Neural progenitor cell (in vitro differentiated cells): ENCODE data around the gene DAP. TPM values are rescaled to one million over a fixed set of nuclear protein-coding genes. Genes with fewer than 3 reads are reported as not detected.

ENCODE experiments used
- DNase-seq: peaks from one replicate; pipeline ENCODE4 v3.0.0-alpha.2; 2016; ENCODE audit warnings: low spot score
- H2AFZ ChIP-seq: fragments of 200-600 bp; sonication (generic); replicated peaks from 2 replicates; pipeline ENCODE4 v1.6.1; 2016; ENCODE audit warnings: antibody characterized with exemption
- H3F3A ChIP-seq: fragments of 200-600 bp; sonication (generic); 2 replicates; pipeline ENCODE4 v1.6.1; 2016; ENCODE audit warnings: antibody characterized with exemption, low read depth
- H3K27ac ChIP-seq: fragments of 200-600 bp; sonication (generic); 2 replicates; pipeline ENCODE4 v1.5.1; 2016; ENCODE audit warnings: mild to moderate bottlenecking
- H3K27me3 ChIP-seq: fragments of 200-600 bp; sonication (generic); 2 replicates; pipeline ENCODE4 v1.6.1; 2016; ENCODE audit warnings: mild to moderate bottlenecking, moderate library complexity
- H3K36me3 ChIP-seq: fragments of 200-600 bp; sonication (generic); 2 replicates; pipeline ENCODE4 v1.5.1; 2016
- H3K4me1 ChIP-seq: fragments of 200-600 bp; sonication (generic); 2 replicates; pipeline ENCODE4 v1.6.1; 2016; ENCODE audit warnings: mixed run types
- H3K4me2 ChIP-seq: fragments of 200-600 bp; sonication (generic); 2 replicates; pipeline ENCODE4 v1.6.1; 2016
- H3K4me3 ChIP-seq: fragments of 200-600 bp; sonication (generic); 2 replicates; pipeline ENCODE4 v1.5.1; 2016
- H3K79me2 ChIP-seq: fragments of 200-600 bp; sonication (generic); 2 replicates; pipeline ENCODE4 v1.6.1; 2016; ENCODE audit warnings: low read depth
- H3K9ac ChIP-seq: fragments of 200-600 bp; sonication (generic); 2 replicates; pipeline ENCODE4 v1.6.1; 2016
- H3K9me3 ChIP-seq: fragments of 200-600 bp; sonication (generic); 2 replicates; pipeline ENCODE4 v1.5.1; 2016; ENCODE audit warnings: low read depth
- H4K20me1 ChIP-seq: fragments of 200-600 bp; sonication (generic); 2 replicates; pipeline ENCODE4 v1.6.1; 2016; ENCODE audit warnings: low read depth
- H3K27ac Mint-ChIP-seq: 3 replicates; pipeline ENCODE4 v1.8.0; 2021; ENCODE audit warnings: mixed read lengths
- H3K27me3 Mint-ChIP-seq: 2 replicates; pipeline ENCODE4 v1.8.0; 2022; ENCODE audit warnings: low read depth, mild to moderate bottlenecking, inconsistent platforms, moderate library complexity, mixed read lengths; ENCODE audit not compliant: insufficient read depth
- H3K36me3 Mint-ChIP-seq: 3 replicates; pipeline ENCODE4 v1.8.0; 2021; ENCODE audit warnings: mixed read lengths
- H3K4me1 Mint-ChIP-seq: 3 replicates; pipeline ENCODE4 v1.8.0; 2021; ENCODE audit warnings: mixed read lengths
- H3K4me3 Mint-ChIP-seq: 3 replicates; pipeline ENCODE4 v1.8.0; 2021; ENCODE audit warnings: mild to moderate bottlenecking, moderate library complexity, mixed read lengths
- H3K9me3 Mint-ChIP-seq: 3 replicates; pipeline ENCODE4 v1.8.0; 2020; ENCODE audit warnings: mixed read lengths
- EZH2 ChIP-seq: fragments of 200-600 bp; sonication (generic); IDR thresholded peaks from 2 replicates; pipeline ENCODE4 v1.6.1; 2017; ENCODE audit warnings: antibody characterized with exemption, mild to moderate bottlenecking, moderate library complexity
- EZH2phosphoT487 ChIP-seq: fragments of 200-600 bp; sonication (generic); IDR thresholded peaks from 2 replicates; pipeline ENCODE4 v1.6.1; 2017; ENCODE audit warnings: antibody characterized with exemption
- total RNA-seq: library from RNA; depleted of rRNA; stranded (reverse); fragments of >200 nt; gene quantifications from 2 replicates; pipeline ENCODE4 v1.2.3, GENCODE V29; 2015; ENCODE audit warnings: low replicate concordance
- TF ChIP-seq, protein P1 (sequence below): fragments of 200-600 bp; sonication (generic); IDR thresholded peaks from 2 replicates; pipeline ENCODE4 v1.5.1; 2017; ENCODE audit warnings: antibody characterized with exemption, mild to moderate bottlenecking

DAP gene
- total RNA-seq, 1 donor from 2014 or later: 12.2 TPM

DNA sequence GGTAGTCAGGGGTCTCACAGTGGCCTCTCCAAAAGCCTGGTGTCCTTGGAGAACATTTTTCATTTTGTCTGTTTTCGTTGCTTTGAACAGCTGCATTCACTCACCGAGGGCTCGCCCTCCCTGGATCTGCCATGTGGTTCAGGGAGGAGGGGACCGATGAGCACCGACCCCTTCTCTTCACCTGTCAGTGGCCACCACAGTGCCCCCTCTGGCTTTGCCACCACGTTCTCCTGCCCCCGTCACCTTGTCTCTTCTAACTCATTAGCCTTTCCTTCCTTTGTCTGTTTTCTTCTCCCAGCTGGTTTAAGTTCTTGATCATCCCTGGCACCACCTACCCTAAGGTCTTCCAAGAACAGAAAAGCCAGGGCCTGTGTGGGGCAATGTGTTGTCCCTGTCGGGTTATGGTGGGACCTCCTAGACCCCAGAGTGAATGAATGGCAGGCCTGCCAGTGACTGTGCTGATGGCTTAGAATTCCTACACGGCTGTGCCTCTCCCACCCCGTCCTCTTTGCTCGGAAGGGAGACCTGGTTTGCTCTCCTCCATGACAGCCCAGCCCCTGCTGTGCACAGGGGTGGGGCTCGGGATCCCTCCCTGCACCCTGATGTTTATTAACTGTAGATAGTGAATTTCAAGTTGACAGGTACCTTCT is 107.2 kb downstream of the DAP start:
- Mint-ChIP-seq H3K4me1 (peaks cover 23% of the 10 kb centered on the region), H3K27ac (peak overlapping the region; percentile 30), H3K36me3 (peaks cover 2% of the 10 kb centered on the region), H3K4me3 (no peak overlapping the region), H3K9me3 (peaks cover 2% of the 10 kb centered on the region), H3K27me3 (peaks cover 7% of the 10 kb centered on the region)
- H3K4me2 ChIP-seq: no peak overlapping the region
- no peaks in the 10 kb centered on the region for H3F3A ChIP-seq
- no peaks in the 10 kb centered on the region for H3K79me2 ChIP-seq
- H4K20me1 ChIP-seq: no peaks in the 10 kb centered on the region
- TF ChIP-seq EZH2 (no peak), EZH2phosphoT487 (no peak)
- TF ChIP-seq, protein P1, sequence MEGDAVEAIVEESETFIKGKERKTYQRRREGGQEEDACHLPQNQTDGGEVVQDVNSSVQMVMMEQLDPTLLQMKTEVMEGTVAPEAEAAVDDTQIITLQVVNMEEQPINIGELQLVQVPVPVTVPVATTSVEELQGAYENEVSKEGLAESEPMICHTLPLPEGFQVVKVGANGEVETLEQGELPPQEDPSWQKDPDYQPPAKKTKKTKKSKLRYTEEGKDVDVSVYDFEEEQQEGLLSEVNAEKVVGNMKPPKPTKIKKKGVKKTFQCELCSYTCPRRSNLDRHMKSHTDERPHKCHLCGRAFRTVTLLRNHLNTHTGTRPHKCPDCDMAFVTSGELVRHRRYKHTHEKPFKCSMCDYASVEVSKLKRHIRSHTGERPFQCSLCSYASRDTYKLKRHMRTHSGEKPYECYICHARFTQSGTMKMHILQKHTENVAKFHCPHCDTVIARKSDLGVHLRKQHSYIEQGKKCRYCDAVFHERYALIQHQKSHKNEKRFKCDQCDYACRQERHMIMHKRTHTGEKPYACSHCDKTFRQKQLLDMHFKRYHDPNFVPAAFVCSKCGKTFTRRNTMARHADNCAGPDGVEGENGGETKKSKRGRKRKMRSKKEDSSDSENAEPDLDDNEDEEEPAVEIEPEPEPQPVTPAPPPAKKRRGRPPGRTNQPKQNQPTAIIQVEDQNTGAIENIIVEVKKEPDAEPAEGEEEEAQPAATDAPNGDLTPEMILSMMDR: no peak
- no peak for DNase-seq
- no peak overlapping the region for H3K27ac ChIP-seq
- peaks cover 8% of the 10 kb centered on the region for H3K4me1 ChIP-seq
- H3K36me3 ChIP-seq: no peaks in the 10 kb centered on the region
- no peak overlapping the region for H2AFZ ChIP-seq
- no peaks in the 10 kb centered on the region for H3K9me3 ChIP-seq
- no peak overlapping the region for H3K4me3 ChIP-seq
- no peak overlapping the region for H3K9ac ChIP-seq
- no peaks in the 10 kb centered on the region for H3K27me3 ChIP-seq

DNA sequence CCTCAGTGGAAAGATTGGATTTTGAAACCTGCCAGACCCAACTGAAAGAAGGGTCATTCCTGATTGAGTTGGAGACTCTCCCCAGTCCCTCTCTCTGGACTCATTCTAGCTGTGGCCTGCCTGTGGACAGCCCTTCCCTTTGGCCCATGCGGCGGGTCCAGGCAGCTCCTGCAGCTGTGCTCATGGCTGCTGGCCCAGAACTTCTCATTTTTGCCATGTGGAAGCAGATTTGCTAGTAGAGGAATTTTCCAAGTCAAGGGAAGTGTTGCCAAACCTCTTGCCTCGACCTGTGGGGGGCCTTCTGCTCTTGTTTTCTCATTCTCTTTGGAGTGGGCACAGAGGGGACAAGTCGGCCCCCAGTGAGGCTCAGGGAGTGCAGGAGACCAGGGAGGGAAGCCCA is 108.0 kb downstream of the DAP start:
- no peaks in the 10 kb centered on the region for H3F3A ChIP-seq
- TF ChIP-seq EZH2phosphoT487 (no peak), EZH2 (no peak)
- TF ChIP-seq, protein P1: no peak
- no peak for DNase-seq
- H3K4me2 ChIP-seq: no peak overlapping the region
- Mint-ChIP-seq H3K36me3 (peaks cover 2% of the 10 kb centered on the region), H3K27me3 (peaks cover 7% of the 10 kb centered on the region), H3K4me3 (no peak overlapping the region), H3K9me3 (peaks cover 2% of the 10 kb centered on the region), H3K27ac (no peak overlapping the region), H3K4me1 (peaks cover 23% of the 10 kb centered on the region)
- H3K4me3 ChIP-seq: no peak overlapping the region
- H3K9me3 ChIP-seq: no peaks in the 10 kb centered on the region
- H3K9ac ChIP-seq: no peak overlapping the region
- H3K27me3 ChIP-seq: no peaks in the 10 kb centered on the region
- no peaks in the 10 kb centered on the region for H3K36me3 ChIP-seq
- H4K20me1 ChIP-seq: no peaks in the 10 kb centered on the region
- H3K4me1 ChIP-seq: peaks cover 8% of the 10 kb centered on the region
- no peak overlapping the region for H2AFZ ChIP-seq
- no peaks in the 10 kb centered on the region for H3K79me2 ChIP-seq
- H3K27ac ChIP-seq: no peak overlapping the region

DNA sequence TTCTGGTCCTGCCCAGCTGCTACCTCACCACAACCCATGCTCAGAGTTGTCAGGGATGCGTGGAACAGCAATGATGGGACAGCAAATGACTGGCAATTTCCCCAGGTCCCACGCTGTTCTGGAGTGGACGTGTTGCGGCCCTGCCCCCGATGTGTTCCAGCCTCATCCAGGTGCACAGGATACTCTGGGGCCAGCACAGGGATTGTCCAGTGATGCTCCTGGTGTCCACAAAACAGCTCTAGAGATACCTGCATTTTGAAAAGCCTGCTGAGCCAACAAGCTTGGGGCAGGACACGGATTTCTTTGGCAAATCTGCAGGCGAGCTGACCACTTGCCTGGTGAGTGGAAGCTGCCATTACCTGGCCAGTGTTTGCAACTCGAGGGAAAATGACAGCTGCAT is 108.4 kb downstream of the DAP start:
- peaks cover 8% of the 10 kb centered on the region for H3K4me1 ChIP-seq
- Mint-ChIP-seq H3K27me3 (peaks cover 7% of the 10 kb centered on the region), H3K4me3 (no peak overlapping the region), H3K36me3 (peaks cover 2% of the 10 kb centered on the region), H3K4me1 (peaks cover 23% of the 10 kb centered on the region), H3K9me3 (peaks cover 2% of the 10 kb centered on the region), H3K27ac (no peak overlapping the region)
- no peak overlapping the region for H3K27ac ChIP-seq
- H3K4me2 ChIP-seq: no peak overlapping the region
- no peaks in the 10 kb centered on the region for H4K20me1 ChIP-seq
- TF ChIP-seq, protein P1: no peak
- TF ChIP-seq EZH2: no peak
- TF ChIP-seq EZH2phosphoT487: no peak
- no peaks in the 10 kb centered on the region for H3K79me2 ChIP-seq
- H3K9me3 ChIP-seq: no peaks in the 10 kb centered on the region
- no peak overlapping the region for H2AFZ ChIP-seq
- H3K4me3 ChIP-seq: no peak overlapping the region
- no peaks in the 10 kb centered on the region for H3K27me3 ChIP-seq
- H3K36me3 ChIP-seq: no peaks in the 10 kb centered on the region
- no peak overlapping the region for H3K9ac ChIP-seq
- H3F3A ChIP-seq: no peaks in the 10 kb centered on the region
- DNase-seq: no peak
